HepG2 (cell line): ENCODE data around the gene ZNF615. TPM values are rescaled to one million over a fixed set of nuclear protein-coding genes. Genes with fewer than 3 reads are reported as not detected.
"Not testable (repeated sequence)": the region's sequence is repeated elsewhere in the genome, so short reads cannot be mapped to it uniquely, and the experiment has no call there.

Experiments
- ATAC-seq: fragments of 200-7000 bp; cut with Tn5 transposase; 3 replicates; pipeline ENCODE4 v1.9.1; 2020; ENCODE audit warnings: mild to moderate bottlenecking, moderate library complexity
- BruUV-seq: library from RNA; stranded (reverse); fragments of 400-500 nt; replicated peaks from 2 replicates; lab custom pipeline; 2021; lab: Mats Ljungman, UMichigan
- CTCF ChIA-PET: fragments of 300-600 bp; formaldehyde crosslinking; extraction: SDS; loops from one replicate; lab custom pipeline; 2021; ENCODE audit warnings: low total read pairs, inconsistent platforms, low intra/inter-chr PET ratio; lab: Yijun Ruan, JAX
- POLR2A ChIA-PET: fragments of 350-600 bp; sonication (Branson Sonifier 250); formaldehyde crosslinking; loops from one replicate; lab custom pipeline; 2020; ENCODE audit warnings: antibody characterized with exemption, inconsistent platforms; lab: Yijun Ruan, JAX
- DNase-seq: peaks from one replicate; pipeline ENCODE4 v3.0.0-alpha.2; 2015; ENCODE audit warnings: low spot score
- FAIRE-seq: peaks from 3 replicates; lab custom pipeline; 2011; peaks lifted over from hg19 to GRCh38; lab: Jason Lieb, UNC
- H2AFZ ChIP-seq: one replicate; pipeline ENCODE4 v1.6.1; 2011; ENCODE audit warnings: low read length, inconsistent platforms
- H3K27ac ChIP-seq: fragments of 300-600 bp; 3 replicates; pipeline ENCODE4 v1.8.0; 2011; ENCODE audit warnings: mixed run types, mild to moderate bottlenecking, mixed read lengths, low read length, inconsistent platforms; ENCODE audit not compliant: insufficient read depth; ENCODE audit errors: extremely low read length
- H3K27me3 ChIP-seq, 2 experiments: fragments of 200-600 bp in 1 of 2; 2 replicates in 1 of 2; 3 replicates in 1 of 2; pipeline versions ENCODE4 v1.6.0 to v1.8.0; 2011; ENCODE audit warnings: low read length in 2 of 2, mild to moderate bottlenecking in 2 of 2, moderate library complexity in 2 of 2, inconsistent platforms in 1 of 2; ENCODE audit not compliant: insufficient read depth in 2 of 2, control insufficient read depth in 1 of 2
- H3K36me3 ChIP-seq, 2 experiments: fragments of 200-600 bp in 1 of 2; replicated peaks in 1 of 2; 2 replicates in 1 of 2; 3 replicates in 1 of 2; pipeline versions ENCODE4 v1.5.1 to v1.8.0; 2011; ENCODE audit warnings: low read length in 2 of 2, inconsistent platforms in 1 of 2; ENCODE audit not compliant: insufficient read depth in 2 of 2, control insufficient read depth in 1 of 2
- H3K4me1 ChIP-seq: 2 replicates; pipeline ENCODE4 v1.5.1; 2012; ENCODE audit warnings: low read length, inconsistent platforms; ENCODE audit not compliant: insufficient read depth
- H3K4me2 ChIP-seq: 2 replicates; pipeline ENCODE4 v1.6.0; 2011; ENCODE audit warnings: low read depth, low read length, inconsistent platforms
- H3K4me3 ChIP-seq, 3 experiments: fragments of 200-600 bp in 1 of 3; sonication (generic), shearing (Covaris generic) in 1 of 3; replicated peaks in 1 of 3; 2 replicates each; pipeline ENCODE4 v1.5.1; 2011 to 2016; ENCODE audit warnings: low read length in 3 of 3, inconsistent platforms in 2 of 3, low read depth in 2 of 3, mild to moderate bottlenecking in 2 of 3, control low read depth in 1 of 3, mixed read lengths in 1 of 3; ENCODE audit not compliant: insufficient read depth in 1 of 3
- H3K79me2 ChIP-seq: one replicate; pipeline ENCODE4 v1.6.1; 2011; ENCODE audit warnings: low read length, inconsistent platforms; ENCODE audit not compliant: insufficient read depth
- H3K9ac ChIP-seq: 2 replicates; pipeline ENCODE4 v1.6.0; 2011; ENCODE audit warnings: mild to moderate bottlenecking, low read depth, low read length, inconsistent platforms; ENCODE audit not compliant: insufficient read depth
- H3K9me3 ChIP-seq: 2 replicates; pipeline ENCODE4 v1.5.1; 2012; ENCODE audit warnings: mild to moderate bottlenecking, low read length
- H4K20me1 ChIP-seq: 2 replicates; pipeline ENCODE4 v1.6.0; 2011; ENCODE audit warnings: inconsistent platforms, mild to moderate bottlenecking, low read length, moderate library complexity; ENCODE audit not compliant: insufficient read depth
- HNF4A ChIP-seq: sonication (generic); formaldehyde crosslinking; IDR thresholded peaks from 2 replicates; pipeline ENCODE4 v1.4.0; 2020; ENCODE audit warnings: missing genetic modification reagents
- HNF4G ChIP-seq, 2 experiments: sonication (generic) in 1 of 2; formaldehyde crosslinking in 1 of 2; IDR thresholded peaks; 2 replicates each; pipeline versions ENCODE4 v1.4.0 to v1.6.1; 2011 to 2020; ENCODE audit warnings: borderline replicate concordance in 2 of 2, low read depth in 2 of 2, mild to moderate bottlenecking in 2 of 2, low read length in 1 of 2, missing genetic modification reagents in 1 of 2, moderate library complexity in 1 of 2
- NCOR1 ChIP-seq: fragments of 200-600 bp; sonication (generic); IDR thresholded peaks from 2 replicates; pipeline ENCODE4 v1.7.0; 2017; ENCODE audit warnings: antibody characterized with exemption, low read length, borderline replicate concordance
- NR2C2 ChIP-seq: sonication (generic); formaldehyde crosslinking; IDR thresholded peaks from 2 replicates; pipeline ENCODE4 v1.4.0; 2020; ENCODE audit warnings: missing genetic modification reagents, mild to moderate bottlenecking, moderate library complexity, borderline replicate concordance
- NR2F6 ChIP-seq, 2 experiments: IDR thresholded peaks; 2 replicates each; pipeline ENCODE4 v1.6.1; 2016; ENCODE audit warnings: antibody characterized with exemption in 1 of 2, mild to moderate bottlenecking in 1 of 2
- SETDB1 ChIP-seq: sonication (generic); formaldehyde crosslinking; IDR thresholded peaks from 2 replicates; pipeline ENCODE4 v1.5.1; 2020; ENCODE audit warnings: missing genetic modification reagents, mild to moderate bottlenecking, borderline replicate concordance
- TCF7 ChIP-seq: sonication (generic); IDR thresholded peaks from 2 replicates; pipeline ENCODE4 v1.6.1; 2016; ENCODE audit warnings: antibody characterized with exemption, low read depth
- WGBS: methylation state at CpG from one replicate; pipeline ENCODE4 v1.1.6; 2017; ENCODE audit warnings: low lambda C conversion rate; 5-methylcytosine and 5-hydroxymethylcytosine counted together
- in situ Hi-C: cut with HindIII; loops from 2 replicates; pipeline ENCODE4 v1.10.0; 2017; ENCODE audit warnings: low pct_unique_long_range_greater_than_20kb; ENCODE audit not compliant: extremely low pct_ligation_motif_present
- intact Hi-C: fragments of 100-400 bp; cut with micrococcal nuclease; formaldehyde crosslinking; loops from one replicate; pipeline ENCODE4 v1.10.0; 2022; ENCODE audit not compliant: unreplicated experiment
- polyA plus RNA-seq, 8 experiments: library from polyadenylated mRNA; depleted of rRNA in 3 of 8; stranded (reverse) in 7 of 8; unstranded in 1 of 8; fragments of >200 nt; fragmentation: Illumina TruSeq in 4 of 8; extraction: Trizol in 4 of 8; gene quantifications; 2 replicates each; pipeline versions ENCODE4 v1.2.1 to v1.2.3, GENCODE V29; 2011 to 2016; ENCODE audit warnings: low read depth in 4 of 8, missing spikeins in 1 of 8, mixed read lengths in 1 of 8; ENCODE audit not compliant: insufficient read depth in 1 of 8
- total RNA-seq, 5 experiments: library from RNA; depleted of rRNA; stranded (reverse); fragments of >200 nt; fragmentation: Illumina TruSeq; extraction: Trizol; gene quantifications; 2 replicates each; pipeline ENCODE4 v1.2.3, GENCODE V29; 2016; ENCODE audit warnings: low read depth in 1 of 5
- TF ChIP-seq, protein P1 (sequence below): IDR thresholded peaks from 2 replicates; pipeline ENCODE4 v1.6.1; 2016; ENCODE audit warnings: low read depth
- TF ChIP-seq, protein P2 (sequence below): sonication (generic); formaldehyde crosslinking; conservative IDR thresholded peaks from 2 replicates; pipeline ENCODE4 v1.4.0; 2020; ENCODE audit warnings: mild to moderate bottlenecking, missing genetic modification reagents, moderate library complexity

The ZNF615 gene
- total and polyA plus RNA-seq, 2 of the 13 experiments (the other 11 are each of a cell fraction or from before 2014, with no cell fraction given), result 5.2 to 7.8 TPM

DNA sequence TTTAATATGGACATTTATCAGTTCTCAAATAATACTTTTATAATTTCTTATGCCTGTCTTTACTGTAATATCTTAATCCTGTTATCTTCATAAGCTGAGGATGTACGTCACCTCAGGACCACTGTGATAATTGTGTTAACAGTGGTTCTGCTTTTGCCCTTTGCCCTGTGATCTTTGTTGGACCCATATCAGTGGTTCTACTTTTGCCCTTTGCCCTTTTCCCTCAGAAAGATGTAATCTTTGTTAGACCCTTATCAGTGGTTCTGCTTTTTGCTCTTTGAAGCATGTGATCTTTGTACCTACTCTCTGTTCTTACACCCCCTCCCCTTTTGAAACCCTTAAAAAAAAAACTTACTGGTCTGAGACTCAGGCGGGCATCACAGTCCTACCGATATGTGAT lies 48.5 kb upstream of the ZNF615 start:
- FAIRE-seq, POLR2A ChIA-PET: not testable (repeated sequence)
- WGBS, result 51% methylated on average over 3 of the region's 3 CpGs

More for the DNA sequence above, 48.5 kb upstream of the ZNF615 start:
- H3K79me2 ChIP-seq; H3K4me2 ChIP-seq; H3K9ac ChIP-seq; H3K4me3 ChIP-seq; H4K20me1 ChIP-seq; H3K27ac ChIP-seq; ATAC-seq; intact Hi-C loops; in situ Hi-C loops; H3K27me3 ChIP-seq; CTCF ChIA-PET; H3K36me3 ChIP-seq; H2AFZ ChIP-seq; BruUV-seq; TF ChIP-seq HNF4G (CRISPR knock-in tag; IDR thresholded peaks at IDR 0.05; ENCODE audit: borderline replicate concordance, low read depth); NR2F6 (CRISPR knock-in tag; IDR thresholded peaks at IDR 0.05): not testable (repeated sequence)
- TF ChIP-seq HNF4G (IDR thresholded peaks at IDR 0.05; ENCODE audit: borderline replicate concordance, low read depth, low read length) (0 out of 2 replicates have a peak, but pooled peaks have one; percentile 16), SETDB1 (CRISPR knock-in tag) (0 out of 2 replicates have a peak, but pooled peaks have one; percentile 41), NR2F6 (IDR thresholded peaks at IDR 0.05) (peak; percentile 37; the same call in 1 of the 2 replicates), NCOR1 (peak; percentile 42; the same call in 1 of the 2 replicates), NR2C2 (CRISPR knock-in tag) (peak; percentile 71), HNF4A (CRISPR knock-in tag) (peak; percentile 72), TCF7 (peak; percentile 21; the same call in 1 of the 2 replicates)
- TF ChIP-seq, protein P1, sequence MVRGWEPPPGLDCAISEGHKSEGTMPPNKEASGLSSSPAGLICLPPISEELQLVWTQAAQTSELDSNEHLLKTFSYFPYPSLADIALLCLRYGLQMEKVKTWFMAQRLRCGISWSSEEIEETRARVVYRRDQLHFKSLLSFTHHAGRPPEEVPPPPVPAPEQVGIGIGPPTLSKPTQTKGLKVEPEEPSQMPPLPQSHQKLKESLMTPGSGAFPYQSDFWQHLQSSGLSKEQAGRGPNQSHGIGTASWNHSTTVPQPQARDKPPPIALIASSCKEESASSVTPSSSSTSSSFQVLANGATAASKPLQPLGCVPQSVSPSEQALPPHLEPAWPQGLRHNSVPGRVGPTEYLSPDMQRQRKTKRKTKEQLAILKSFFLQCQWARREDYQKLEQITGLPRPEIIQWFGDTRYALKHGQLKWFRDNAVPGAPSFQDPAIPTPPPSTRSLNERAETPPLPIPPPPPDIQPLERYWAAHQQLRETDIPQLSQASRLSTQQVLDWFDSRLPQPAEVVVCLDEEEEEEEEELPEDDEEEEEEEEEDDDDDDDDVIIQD (CRISPR knock-in tag), result peak; percentile 49; the same call in 1 of the 2 replicates
- TF ChIP-seq, protein P2, sequence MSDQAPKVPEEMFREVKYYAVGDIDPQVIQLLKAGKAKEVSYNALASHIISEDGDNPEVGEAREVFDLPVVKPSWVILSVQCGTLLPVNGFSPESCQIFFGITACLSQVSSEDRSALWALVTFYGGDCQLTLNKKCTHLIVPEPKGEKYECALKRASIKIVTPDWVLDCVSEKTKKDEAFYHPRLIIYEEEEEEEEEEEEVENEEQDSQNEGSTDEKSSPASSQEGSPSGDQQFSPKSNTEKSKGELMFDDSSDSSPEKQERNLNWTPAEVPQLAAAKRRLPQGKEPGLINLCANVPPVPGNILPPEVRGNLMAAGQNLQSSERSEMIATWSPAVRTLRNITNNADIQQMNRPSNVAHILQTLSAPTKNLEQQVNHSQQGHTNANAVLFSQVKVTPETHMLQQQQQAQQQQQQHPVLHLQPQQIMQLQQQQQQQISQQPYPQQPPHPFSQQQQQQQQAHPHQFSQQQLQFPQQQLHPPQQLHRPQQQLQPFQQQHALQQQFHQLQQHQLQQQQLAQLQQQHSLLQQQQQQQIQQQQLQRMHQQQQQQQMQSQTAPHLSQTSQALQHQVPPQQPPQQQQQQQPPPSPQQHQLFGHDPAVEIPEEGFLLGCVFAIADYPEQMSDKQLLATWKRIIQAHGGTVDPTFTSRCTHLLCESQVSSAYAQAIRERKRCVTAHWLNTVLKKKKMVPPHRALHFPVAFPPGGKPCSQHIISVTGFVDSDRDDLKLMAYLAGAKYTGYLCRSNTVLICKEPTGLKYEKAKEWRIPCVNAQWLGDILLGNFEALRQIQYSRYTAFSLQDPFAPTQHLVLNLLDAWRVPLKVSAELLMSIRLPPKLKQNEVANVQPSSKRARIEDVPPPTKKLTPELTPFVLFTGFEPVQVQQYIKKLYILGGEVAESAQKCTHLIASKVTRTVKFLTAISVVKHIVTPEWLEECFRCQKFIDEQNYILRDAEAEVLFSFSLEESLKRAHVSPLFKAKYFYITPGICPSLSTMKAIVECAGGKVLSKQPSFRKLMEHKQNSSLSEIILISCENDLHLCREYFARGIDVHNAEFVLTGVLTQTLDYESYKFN (CRISPR knock-in tag), result peak; percentile 38
- H3K9me3 ChIP-seq, result peaks cover 51% of the 10 kb centered on the region
- H3K4me1 ChIP-seq, result peaks cover 11% of the 10 kb centered on the region
- peak; percentile 30 for DNase-seq
